Stimulated activated CD8-positive, alpha-beta memory T cell treated with anti-CD3 and anti-CD28 coated beads, Interleukin-4, amount 100 ng/mL, for 48 hours (primary cell): ENCODE results near the gene MGAT5.
A peak's percentile ranks its signal among the peaks of the same experiment; 100 is the strongest.
"Not testable (repeated sequence)": the region's sequence is repeated elsewhere in the genome, so short reads cannot be mapped to it uniquely, and the experiment has no call there.

Experiments used
- DNase-seq: peaks from one replicate; pipeline ENCODE4 v3.0.0-alpha.2; 2020

The MGAT5 gene

GRCh38 chr2:134281815-134282419, 28.0 kb downstream of the MGAT5 start:
- no peak for DNase-seq

GRCh38 chr2:134282629-134283400, 28.9 kb downstream of the MGAT5 start:
- DNase-seq: peak; percentile 59

GRCh38 chr2:134283661-134284060, 29.8 kb downstream of the MGAT5 start:
- no peak for DNase-seq

- DNase-seq: no peak
These were observed 30.3 kb downstream of the MGAT5 start for GRCh38 chr2:134284119-134284670.

- DNase-seq: no peak
These were observed 33.5 kb downstream of the MGAT5 start for GRCh38 chr2:134287323-134287722.

GRCh38 chr2:134288814-134289213, 34.9 kb downstream of the MGAT5 start:
- no peak for DNase-seq

GRCh38 chr2:134289225-134289624, 35.4 kb downstream of the MGAT5 start:
- no peak for DNase-seq

- DNase-seq: no peak
These were observed 36.5 kb downstream of the MGAT5 start for GRCh38 chr2:134290358-134290757.

- no peak for DNase-seq
These were observed 38.6 kb downstream of the MGAT5 start for GRCh38 chr2:134292514-134292913.

GRCh38 chr2:134293719-134294537, 40.1 kb downstream of the MGAT5 start:
- no peak for DNase-seq

- not testable (repeated sequence) for DNase-seq
These were observed 40.7 kb downstream of the MGAT5 start for GRCh38 chr2:134294598-134294997.

- DNase-seq: no peak
These were observed 41.6 kb downstream of the MGAT5 start for GRCh38 chr2:134295441-134295840.

GRCh38 chr2:134296301-134296700, 42.4 kb downstream of the MGAT5 start:
- no peak for DNase-seq

- no peak for DNase-seq
These were observed 45.5 kb downstream of the MGAT5 start for GRCh38 chr2:134299334-134299733.

- no peak for DNase-seq
These were observed 46.7 kb downstream of the MGAT5 start for GRCh38 chr2:134300585-134300984.

GRCh38 chr2:134301099-134301927, 47.4 kb downstream of the MGAT5 start:
- no peak for DNase-seq

GRCh38 chr2:134301928-134302260, 48.0 kb downstream of the MGAT5 start:
- DNase-seq: no peak

GRCh38 chr2:134304394-134305108, 50.7 kb downstream of the MGAT5 start:
- no peak for DNase-seq

GRCh38 chr2:134305109-134305491, 51.2 kb downstream of the MGAT5 start:
- DNase-seq: no peak

- DNase-seq: no peak
These were observed 52.6 kb downstream of the MGAT5 start for GRCh38 chr2:134306521-134306920.

GRCh38 chr2:134307334-134307733, 53.5 kb downstream of the MGAT5 start:
- DNase-seq: no peak
